HG03108 (cell line): Measurements from ENCODE around the gene RIN3.
A peak's percentile ranks its signal among the peaks of the same experiment; 100 is the strongest.

Experiments
- ATAC-seq: cut with Tn5 transposase; IDR thresholded peaks from one replicate; pipeline ENCODE4 v1.9.1; 2021; ENCODE audit warnings: moderate library complexity; ENCODE audit not compliant: unreplicated experiment

The RIN3 gene

DNA sequence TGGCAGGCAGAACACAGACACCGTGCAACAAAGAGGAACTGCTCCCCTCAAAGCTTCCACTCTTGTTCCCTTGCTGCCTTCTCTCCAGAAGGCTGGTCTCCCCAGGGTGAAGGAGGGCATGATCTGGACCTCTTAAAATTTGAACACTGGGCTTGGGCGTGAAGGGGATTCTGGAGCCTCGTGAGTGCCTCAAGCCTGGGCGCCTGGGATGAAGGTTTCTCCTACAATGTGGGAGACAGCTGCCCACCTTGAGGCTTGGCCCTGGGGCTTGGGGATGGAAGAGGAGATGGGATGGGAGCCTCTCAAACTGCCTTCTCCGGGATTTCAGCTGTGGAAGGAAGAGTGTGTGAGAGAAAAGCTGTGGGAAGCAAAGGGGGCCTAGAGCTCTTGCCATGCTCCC is 7.8 kb upstream of the RIN3 start:
- ATAC-seq: no peak

DNA sequence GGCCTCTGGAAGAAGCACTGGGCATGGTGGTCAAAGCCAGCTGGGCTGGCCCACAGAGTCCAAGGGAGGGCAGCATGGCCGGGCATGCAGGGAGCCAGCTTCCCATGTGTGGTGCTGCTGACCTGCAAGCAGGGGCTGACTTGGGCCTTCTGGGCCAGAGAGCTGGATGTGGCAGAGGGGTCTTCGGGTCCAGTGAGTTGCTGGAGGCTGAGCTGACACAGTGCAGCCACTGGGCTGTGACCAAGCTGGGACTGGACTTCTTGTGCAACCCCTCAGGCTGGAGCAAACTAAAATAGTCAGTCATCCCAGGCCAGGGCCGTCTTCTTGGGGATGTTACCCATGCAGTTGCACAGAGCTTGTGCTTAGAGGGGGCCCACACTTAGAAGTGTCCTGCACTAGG is 7.3 kb upstream of the RIN3 start:
- no peak for ATAC-seq

DNA sequence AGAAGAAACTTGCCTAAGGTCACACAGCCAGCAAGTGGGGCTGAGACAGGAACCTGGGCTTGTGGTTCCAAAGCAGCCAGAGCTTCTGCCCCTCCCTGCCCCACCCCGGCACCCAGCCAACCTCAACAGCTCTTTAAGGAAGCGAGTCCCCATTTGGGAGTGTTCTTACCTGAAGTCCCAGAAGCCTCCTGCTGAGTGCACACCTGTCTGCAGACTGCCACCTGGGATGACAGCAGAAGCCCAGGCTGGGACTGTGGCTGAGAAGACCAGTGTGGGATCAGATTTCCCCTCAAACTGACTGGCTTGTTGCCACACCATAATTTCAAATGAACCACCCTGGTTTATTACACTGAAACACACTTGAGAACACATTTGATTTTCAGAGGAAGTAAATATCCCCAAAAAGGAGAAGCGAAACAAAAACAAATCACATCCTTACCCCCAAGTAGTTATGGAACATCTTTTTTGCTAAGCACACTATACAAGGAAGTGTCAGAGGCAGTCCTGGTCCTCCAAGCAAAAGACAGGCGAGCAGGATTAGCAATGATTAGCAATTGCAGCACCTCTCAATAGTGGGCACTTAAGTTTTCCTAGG is 6.3 kb upstream of the RIN3 start:
- ATAC-seq: peak; percentile 75

DNA sequence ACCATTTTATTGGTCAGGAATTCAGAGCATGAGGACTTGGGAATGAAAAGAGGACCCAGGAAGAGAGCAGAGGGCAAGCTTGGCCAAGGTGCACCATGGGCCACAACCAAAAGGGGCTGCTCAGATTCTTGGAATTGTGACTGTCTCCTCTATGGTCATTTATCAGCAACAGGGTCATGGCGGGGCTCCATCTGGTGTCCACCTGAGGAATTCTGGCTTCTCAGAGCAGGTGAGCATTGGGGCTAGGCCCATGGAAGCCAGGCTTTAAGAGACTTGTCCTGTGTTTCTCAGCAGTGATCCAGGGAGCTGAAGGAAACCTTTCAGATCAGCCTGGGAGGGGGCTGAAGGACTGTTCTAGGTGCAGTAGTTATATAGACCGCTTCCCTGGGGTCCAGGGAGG is 2.6 kb upstream of the RIN3 start:
- ATAC-seq: no peak

DNA sequence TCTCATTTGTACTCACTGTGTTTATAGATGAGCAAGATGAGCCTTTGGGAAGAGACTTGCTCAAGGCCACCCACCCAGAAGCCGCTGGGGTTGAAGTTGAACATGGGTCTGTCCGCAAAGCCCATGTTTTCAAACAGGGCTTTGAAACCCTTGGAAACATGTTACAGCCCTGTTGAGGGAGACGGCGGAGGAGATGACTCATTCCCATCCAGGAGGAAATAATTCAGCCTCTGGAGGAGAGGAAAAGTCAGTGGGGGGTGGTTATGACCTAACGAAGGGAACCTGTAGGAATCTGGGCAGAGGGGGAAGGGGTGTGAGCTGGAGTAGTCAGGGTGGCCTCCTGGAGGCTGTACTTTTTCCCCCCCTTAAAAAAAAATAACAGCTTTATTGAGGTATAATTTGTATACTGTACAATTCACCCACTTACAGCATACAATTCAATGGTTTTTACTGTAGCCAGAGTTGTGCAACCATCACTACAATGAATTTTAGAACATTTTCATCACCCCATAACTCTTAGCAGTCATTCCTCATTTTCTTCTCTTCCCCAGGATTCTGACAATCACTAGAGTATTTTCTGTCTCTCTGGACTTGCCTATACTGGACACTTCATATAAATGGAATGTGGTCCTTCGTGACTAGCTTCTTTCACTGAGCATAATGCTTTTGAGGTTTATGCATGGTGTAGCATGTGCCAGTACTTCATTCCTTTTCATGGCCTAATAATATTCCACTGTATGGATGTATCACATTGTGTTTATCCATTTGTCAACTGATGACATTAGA is 1.9 kb upstream of the RIN3 start:
- ATAC-seq: no peak

DNA sequence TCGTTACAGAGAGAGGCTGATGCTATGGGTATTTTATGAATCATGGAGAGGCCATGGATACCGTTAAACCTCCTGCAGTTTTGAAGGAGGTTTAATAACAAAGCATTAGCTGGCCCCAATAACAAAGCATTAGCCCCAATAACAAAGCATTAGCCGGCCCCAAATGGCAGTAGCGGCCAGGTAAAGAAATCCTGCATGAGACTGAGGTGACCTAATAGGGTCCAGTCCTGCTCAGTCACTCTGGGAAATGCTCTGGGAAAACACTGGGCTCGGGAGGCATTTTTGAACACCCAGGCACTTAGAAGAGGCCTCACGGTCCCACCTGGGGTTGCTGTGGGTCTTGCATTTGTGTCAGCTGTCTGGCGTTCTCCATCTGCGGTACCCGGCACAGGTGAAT is 776 bp upstream of the RIN3 start:
- no peak for ATAC-seq

DNA sequence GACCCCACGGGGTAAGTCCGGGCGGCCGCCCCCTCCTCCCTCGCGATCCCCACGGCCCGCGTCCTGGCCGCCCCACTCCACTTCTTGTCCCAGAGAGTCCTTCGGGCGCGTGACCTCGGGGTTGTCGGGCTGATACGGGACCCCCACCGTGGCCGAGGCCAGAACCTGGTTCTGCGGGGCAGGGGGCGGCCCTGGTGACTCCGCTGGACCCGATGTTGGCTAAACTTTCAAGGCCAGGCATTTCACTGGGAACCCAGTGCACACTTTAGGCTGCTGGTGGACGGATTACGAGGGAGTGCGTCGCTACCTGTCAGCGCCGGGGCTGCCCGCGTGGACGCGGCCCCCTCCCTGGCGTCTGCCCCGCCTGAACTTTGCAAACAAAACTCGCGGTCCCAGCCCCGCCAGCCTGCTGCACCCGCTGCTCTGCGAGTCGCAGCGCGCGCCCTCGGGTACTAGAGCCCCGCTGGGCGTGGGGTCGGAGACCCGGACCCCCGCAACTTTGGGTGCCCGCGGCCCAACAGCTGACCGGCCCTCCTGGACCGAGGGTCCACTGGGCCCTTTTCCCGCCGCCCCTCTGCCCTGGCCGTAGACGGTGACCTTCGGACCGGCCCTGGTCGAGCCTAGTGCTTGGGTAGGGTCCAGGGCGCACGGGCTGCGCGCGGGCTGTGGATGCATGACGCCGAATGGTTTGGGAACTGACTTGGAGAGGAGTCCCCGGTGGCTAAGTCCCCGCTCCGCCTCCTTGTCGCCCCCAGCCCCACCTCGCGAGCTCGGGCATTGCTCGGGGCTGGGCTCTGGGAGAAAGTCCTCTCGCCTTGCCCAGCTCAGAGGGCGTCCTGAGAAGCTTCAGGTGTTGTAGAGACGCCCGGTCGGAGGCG is 624 bp downstream of the RIN3 start:
- ATAC-seq: no peak

DNA sequence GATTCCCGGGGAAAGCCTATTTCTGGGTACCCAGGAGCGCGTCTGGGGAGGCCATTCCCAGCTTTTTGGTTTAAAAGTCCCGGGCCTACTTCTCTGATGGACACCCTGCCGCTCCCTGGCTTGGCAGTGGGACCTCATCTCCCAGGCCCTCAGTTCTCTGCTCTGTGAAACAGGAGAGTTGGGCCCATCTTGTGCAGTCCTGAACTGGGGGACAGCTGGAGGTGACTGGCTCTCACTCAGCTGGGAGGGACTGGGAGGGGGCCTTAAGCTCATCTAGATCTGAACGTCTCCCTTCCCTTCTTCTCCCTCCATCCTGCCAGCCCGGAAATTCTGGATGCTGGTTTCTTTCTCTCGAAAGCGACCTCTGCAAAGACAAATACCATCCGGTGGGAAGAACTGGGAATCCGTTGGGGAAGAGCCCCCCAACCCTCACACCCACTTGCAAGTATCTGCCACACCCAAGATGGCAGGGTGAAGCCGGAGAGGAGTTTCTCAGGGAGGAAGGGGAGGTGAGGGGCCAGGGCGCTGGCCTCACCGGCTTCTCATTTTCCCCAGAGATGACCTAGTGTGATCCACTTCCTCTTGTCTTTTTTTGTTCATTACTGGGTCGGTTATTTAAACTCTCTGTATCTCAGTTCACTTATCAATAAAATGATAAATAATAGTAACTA is 1.4 kb downstream of the RIN3 start:
- no peak for ATAC-seq

DNA sequence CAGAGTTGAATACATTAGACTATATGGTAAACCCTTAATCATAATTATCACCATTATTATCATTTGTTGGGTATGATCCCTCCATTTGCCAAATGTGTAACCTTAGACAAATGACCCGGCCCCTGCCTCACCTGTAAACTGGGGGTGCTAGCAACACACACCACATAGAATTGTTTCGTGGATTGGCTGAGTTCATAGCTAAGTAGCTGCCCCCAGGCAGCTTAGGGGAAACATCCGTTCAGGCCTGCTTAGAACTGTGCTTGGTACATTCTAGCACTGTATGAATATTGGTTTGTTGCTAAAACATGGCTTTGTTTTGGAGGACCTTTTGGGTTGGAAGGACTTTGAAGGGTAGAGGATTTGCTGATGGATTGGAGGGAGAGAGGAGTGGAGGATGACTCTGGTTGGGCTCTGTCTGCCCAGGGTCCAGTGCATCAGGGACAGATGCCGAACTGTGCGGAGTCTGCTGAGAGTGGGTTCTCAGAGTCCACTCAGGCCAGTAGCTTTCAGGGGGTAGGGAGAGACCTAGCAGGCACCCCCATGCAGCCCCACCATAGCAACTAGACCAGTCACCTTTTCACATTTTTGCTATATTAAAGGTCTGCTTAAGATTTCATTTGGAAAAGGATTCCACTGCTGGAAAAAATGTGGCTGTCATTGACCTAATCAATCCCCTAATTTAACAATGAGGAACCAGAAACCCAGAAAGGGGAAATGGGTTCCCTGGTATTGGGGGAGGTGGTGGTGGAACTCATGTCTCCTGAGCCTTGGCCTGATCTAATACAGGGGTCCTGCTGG is 2.2 kb downstream of the RIN3 start:
- ATAC-seq: no peak

DNA sequence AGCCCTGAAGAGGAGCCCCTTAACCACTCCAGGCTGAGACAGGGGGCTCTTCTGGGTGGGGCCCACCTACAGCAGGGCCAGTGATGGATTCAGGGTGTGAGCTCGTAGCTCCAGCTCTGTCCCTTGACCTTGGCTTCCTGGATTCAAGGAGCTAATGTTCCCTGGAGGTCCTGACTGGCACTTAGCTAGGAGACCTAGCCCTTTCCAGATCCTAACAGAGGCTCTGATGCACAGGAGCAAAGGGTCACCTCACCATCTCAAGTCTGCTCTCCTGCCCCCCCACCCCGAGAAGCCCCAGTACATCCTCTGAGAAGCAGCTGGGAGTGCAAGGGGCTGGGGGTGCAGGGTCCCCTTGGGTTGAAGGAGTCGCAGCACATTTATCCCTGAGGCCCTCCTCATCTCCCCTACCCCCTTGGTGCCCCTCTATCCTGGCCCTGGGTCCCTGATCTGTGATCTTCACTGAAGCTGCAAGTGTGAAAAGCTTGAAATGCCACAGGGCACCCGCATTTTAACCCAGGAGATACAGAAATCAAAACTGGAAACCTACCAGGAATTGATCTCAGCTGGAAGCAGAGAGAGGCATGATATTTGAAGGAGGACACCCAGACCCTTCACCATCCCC is 2.9 kb downstream of the RIN3 start:
- ATAC-seq: no peak

DNA sequence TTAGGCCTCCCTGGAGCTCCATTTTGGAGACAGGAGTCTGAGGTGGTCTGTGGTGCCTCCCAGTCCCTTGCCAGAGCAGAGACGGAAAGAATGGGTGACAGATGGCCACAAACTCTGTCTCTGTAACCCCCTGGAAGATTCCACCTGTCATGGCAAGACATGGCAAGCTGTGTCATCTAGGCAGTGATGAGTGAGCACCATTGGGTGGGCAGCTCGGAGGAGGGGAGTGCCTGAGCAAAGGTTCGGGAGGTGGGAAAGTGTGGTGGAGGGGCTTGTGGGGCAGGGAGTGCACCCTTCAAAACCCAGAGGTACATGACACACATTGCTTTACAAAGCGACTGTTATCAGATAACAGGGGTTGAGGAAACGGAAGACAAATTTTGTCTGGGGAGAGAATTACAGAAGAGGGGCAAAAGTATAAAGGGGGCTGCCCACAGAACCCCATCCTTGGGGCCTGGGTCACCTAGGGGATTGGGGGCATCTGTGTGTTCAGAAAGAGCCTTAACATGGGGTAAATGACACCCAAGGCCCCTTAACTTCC is 3.5 kb downstream of the RIN3 start:
- no peak for ATAC-seq

DNA sequence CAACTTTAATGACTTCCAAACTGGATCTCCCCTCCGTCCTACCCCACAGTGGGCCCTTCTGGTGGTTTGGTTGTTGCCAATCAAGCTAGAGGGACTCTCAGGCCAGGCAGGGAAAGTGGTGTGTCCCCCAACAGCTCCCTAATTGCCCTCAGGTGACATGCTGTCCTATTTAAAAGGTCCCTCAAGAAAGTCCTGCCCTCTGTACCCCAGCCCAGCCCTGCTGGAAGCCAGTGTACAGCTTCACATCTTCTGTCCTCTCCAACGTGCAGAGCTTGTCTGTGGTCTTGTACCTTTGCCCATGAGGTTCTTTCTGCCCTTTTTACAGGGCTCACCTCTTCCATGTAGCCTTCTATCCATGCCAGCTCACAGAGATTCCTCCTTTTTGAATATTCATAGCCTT is 4.2 kb downstream of the RIN3 start:
- ATAC-seq: no peak

DNA sequence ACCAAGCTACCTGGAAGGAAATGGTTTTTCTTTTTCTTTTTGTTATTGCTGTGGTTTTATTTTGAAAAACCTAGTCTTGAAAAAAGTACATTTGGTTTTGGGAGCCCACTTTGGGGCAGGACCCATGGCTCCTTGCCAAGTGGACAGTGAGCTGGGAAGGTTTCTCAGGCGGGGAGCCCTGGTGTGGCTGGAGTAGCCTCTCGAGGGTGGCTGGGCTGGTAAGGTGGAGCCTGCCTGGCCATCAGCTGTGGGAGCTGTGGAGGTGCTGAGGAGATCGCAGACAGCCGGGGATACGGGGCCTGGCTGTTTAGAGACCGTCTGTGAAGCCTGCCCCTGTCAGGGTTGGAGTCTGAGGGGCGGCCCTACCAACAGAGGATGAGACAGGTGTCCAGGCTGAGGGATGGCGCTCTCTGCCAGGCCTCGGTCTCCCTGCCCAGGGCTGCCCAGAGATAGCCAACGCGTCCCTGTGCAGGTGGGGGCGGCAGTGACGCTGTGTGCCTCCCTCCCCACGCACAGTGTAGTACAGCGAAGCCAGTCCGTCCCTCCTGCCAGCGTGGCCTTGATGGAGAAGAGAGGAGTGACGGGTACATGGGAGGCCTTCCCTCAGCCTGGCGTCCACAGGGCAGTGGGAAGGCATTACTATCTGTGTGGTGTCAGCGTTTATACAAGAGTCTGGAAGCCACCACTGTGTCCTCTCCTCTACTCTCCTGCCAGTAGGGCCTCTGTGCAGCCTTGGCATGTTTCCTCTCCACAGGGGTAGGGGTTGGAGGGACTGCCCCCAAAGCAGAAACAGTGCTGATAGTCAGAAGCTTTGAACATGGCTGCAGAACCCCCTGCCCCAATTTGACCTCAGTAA is 5.9 kb downstream of the RIN3 start:
- ATAC-seq: no peak

DNA sequence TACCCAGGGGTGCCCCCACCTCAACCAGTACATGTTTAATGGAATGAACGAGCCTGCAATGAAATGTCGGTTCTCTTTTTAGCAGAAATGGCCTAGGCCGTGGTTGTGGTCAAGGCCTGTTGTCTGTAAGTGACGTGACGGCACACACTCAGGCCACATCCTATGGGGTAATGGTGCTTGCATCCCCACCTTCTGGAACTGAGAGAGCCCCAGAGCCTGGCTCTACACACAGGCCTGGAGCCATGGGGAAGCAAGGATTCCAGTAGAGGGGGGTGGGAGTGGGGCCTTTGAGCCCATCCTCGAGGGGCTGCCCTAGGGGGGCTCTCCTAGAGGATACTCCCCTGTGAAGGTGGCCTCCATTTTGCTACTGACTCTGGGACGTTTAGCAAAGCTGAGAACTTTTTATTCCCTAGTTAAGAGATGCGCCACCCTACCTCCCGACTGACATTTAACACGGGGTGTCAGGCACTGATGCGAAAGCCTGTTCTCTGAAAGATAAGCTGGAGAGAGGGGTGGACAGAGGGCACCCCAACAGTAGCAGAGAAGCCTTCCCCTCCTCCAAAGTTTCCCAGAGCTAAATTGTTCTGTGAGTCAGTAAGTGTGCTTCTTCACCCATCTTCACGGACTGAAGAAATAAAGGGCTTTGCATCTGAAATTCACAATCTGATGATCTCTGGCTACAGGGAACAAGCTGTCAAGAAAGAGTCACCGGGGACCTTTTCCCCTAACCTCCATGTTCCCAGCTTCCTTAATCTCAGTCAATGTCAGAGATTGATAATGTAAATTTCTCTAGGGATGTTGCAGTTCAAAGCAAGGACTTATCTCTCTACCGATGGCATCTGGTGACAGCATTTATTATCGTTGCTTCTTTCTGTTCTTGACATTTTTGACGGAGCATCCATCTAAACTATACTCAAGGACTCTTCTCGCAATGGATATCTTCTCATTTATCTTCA is 6.8 kb downstream of the RIN3 start:
- no peak for ATAC-seq

DNA sequence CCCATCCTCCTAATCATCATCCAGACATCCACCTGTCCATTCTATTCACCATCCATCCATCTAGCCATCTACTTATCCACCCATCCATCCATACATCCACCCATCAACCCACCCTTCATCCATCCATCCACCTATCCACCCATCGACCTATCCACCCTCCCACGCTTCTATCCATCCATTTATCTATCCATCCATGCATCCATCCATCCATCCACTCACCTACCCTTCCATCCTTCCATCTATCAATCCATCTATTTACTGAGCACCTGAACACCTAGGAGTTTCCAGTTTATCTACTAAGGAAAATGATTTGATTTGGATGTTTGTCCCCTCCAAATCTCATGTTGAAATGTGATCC is 7.5 kb downstream of the RIN3 start:
- ATAC-seq: no peak

DNA sequence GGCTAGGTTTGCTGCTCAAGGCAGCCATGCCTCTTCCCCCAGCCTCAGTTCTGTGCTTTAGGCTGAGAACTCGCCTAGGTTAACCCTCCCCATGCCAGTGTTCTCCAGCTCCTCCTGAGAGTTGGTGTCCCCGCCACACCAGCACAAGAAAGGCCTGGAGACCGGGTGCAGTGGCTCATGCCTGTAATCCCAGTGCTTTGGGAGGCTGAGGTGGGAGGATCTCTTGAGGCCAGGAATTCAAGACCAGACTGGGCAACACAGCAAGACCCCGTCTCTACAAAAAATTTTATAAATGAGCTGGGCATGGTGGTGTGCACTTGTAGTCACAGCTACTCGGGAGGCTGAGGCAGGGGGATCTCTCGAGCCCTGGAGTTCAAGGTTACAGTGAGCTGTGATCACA is 10.2 kb downstream of the RIN3 start:
- ATAC-seq: no peak

DNA sequence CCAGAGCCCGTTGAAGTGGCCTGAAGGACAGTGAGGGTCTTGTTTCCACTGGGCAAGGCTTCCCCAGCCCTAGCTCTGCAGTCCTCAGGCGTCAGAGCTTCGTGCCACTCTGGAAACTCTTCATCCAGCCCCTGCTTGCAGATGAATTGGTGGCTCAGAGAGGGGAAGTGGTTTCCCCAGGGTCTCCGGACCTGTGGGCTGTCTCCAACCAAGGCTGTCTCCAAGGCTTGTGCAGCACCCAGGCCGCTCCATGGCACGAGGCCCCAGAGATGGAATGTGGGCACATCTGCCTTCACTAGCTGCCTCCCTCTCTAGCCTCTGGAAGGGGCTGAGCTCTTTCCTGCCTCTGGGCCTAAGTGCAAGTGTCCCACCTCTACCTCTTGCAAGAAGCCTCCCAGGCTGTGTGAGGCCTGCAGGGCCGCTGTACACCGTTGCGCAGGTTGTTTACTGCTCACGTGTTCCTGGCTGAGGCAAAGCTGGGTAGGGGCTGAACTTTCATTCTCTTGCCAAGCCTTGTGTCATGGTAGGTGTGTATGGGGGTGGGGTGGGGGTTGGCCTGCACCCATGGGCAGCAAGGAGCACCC is 11.1 kb downstream of the RIN3 start:
- no peak for ATAC-seq
